Gastroesophageal sphincter (tissue), 3 donors: ENCODE measurements around the gene ZNF280A.

Experiments
- EP300 ChIP-seq: sonication (generic); formaldehyde crosslinking; IDR thresholded peaks from one replicate; pipeline ENCODE4 v1.6.1; 2017; ENCODE audit warnings: antibody characterized with exemption, mild to moderate bottlenecking
- POLR2A ChIP-seq, 2 donors: fragments of 450-650 bp; IDR thresholded peaks; one replicate each; pipeline ENCODE4 v1.6.1; 2017; ENCODE audit warnings: antibody characterized with exemption in 2 of 2, mild to moderate bottlenecking in 2 of 2, moderate library complexity in 1 of 2
- POLR2AphosphoS5 ChIP-seq: sonication (generic); formaldehyde crosslinking; IDR thresholded peaks from one replicate; pipeline ENCODE4 v1.6.1; 2017; ENCODE audit warnings: antibody characterized with exemption
- TF ChIP-seq, protein P1 (sequence below), 4 experiments: fragments of 200-600 bp in 2 of 4; fragments of 450-650 bp in 2 of 4; sonication (generic) in 1 of 4; IDR thresholded peaks; one replicate each; pipeline ENCODE4 v1.5.1; 2017 to 2019; ENCODE audit warnings: antibody characterized with exemption in 4 of 4, mild to moderate bottlenecking in 2 of 4, moderate library complexity in 2 of 4

DNA sequence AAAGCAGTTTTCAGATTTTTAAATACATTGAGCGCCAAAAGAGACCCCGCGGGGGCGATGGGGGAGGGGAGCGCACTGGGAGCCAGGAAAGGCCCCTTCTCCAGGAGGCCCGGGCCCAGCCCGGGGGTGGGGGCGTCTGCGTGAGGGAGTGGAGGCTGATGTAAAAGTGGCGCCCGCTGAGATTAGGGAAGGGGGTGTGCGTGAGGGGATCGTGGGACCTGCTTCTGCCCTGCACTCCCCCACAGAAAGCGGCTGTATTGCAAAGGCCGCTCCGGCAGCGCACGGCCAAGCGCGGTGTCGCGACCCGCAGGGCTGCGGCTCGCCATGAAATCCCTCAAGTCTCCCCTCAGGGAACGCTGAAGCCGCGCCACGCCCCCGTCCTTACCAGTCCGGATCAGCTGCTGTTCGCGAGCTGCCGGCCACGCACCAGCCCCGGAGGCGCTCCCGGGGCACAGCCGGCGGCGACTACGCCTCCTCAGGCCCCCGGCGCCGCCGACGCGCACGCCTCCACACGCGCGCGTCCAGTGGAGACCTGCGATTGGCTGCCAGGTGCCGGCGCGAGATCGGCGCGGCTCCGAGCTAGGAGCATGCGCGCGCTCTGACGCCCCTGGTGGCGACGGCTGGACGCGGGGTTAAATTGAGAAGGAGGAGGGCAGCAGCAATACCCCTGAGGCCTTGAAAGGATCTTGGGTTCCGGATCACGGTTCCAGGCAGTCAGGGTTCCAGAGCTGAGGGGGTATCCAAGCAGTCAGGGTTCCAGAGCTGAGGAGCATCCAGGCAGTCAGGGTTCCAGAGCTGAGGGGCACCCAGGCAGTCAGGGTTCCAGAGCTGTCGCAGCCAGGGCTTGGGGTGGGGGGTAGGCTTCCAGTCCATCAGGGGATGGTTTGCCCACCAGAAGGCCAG, 11.5 kb downstream of the ZNF280A start, which contains the start of gene ZNF280B:
- TF ChIP-seq POLR2A (IDR thresholded peaks at IDR 0.05) = peak in 1 of 2 donors; percentile 14
- TF ChIP-seq EP300 = no peak
- TF ChIP-seq, protein P1, sequence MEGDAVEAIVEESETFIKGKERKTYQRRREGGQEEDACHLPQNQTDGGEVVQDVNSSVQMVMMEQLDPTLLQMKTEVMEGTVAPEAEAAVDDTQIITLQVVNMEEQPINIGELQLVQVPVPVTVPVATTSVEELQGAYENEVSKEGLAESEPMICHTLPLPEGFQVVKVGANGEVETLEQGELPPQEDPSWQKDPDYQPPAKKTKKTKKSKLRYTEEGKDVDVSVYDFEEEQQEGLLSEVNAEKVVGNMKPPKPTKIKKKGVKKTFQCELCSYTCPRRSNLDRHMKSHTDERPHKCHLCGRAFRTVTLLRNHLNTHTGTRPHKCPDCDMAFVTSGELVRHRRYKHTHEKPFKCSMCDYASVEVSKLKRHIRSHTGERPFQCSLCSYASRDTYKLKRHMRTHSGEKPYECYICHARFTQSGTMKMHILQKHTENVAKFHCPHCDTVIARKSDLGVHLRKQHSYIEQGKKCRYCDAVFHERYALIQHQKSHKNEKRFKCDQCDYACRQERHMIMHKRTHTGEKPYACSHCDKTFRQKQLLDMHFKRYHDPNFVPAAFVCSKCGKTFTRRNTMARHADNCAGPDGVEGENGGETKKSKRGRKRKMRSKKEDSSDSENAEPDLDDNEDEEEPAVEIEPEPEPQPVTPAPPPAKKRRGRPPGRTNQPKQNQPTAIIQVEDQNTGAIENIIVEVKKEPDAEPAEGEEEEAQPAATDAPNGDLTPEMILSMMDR (IDR thresholded peaks at IDR 0.05) = peak in 2 of 4 experiments; percentile 37 to 62
- no peak for TF ChIP-seq POLR2AphosphoS5
